Activated CD8-positive, alpha-beta T cell treated with anti-CD3 and anti-CD28 coated beads for 36 hours (primary cell): ENCODE results near the gene ANKFY1. TPM values are rescaled to one million over a fixed set of nuclear protein-coding genes. Genes with fewer than 3 reads are reported as not detected.

Experiments used
- ATAC-seq: fragments of 200-7000 bp; cut with Tn5 transposase; one replicate; pipeline ENCODE4 v1.10.0; 2021; ENCODE audit warnings: mild to moderate bottlenecking, moderate library complexity
- CTCF ChIA-PET: fragments of 350-600 bp; sonication (Branson Sonifier 250); formaldehyde crosslinking; loops from one replicate; lab custom pipeline; 2021; ENCODE audit warnings: antibody characterized with exemption; lab: Charles Lee
- POLR2A ChIA-PET: fragments of 350-600 bp; sonication (Branson Sonifier 250); formaldehyde crosslinking; loops from one replicate; lab custom pipeline; 2021; ENCODE audit warnings: antibody characterized with exemption; lab: Charles Lee
- DNase-seq: peaks from one replicate; pipeline ENCODE4 v3.0.0-alpha.2; 2020
- H3K27ac Mint-ChIP-seq: one replicate; pipeline ENCODE4 v1.8.0; 2021; ENCODE audit warnings: mild to moderate bottlenecking, mixed read lengths
- H3K27me3 Mint-ChIP-seq: one replicate; pipeline ENCODE4 v1.8.0; 2021; ENCODE audit warnings: mixed read lengths
- H3K36me3 Mint-ChIP-seq: one replicate; pipeline ENCODE4 v1.8.0; 2021; ENCODE audit warnings: low read depth, mixed read lengths
- H3K4me1 Mint-ChIP-seq: one replicate; pipeline ENCODE4 v1.8.0; 2021; ENCODE audit warnings: low read depth, mixed read lengths
- H3K4me3 Mint-ChIP-seq: one replicate; pipeline ENCODE4 v1.8.0; 2021; ENCODE audit warnings: mild to moderate bottlenecking, moderate library complexity, mixed read lengths
- H3K9me3 Mint-ChIP-seq: one replicate; pipeline ENCODE4 v1.8.0; 2021; ENCODE audit warnings: mixed read lengths
- intact Hi-C: fragments of 100-400 bp; cut with micrococcal nuclease; formaldehyde crosslinking; loops from one replicate; pipeline ENCODE4 v1.10.0; 2022
- total RNA-seq, 2 experiments: library from RNA; stranded (reverse); gene quantifications; one replicate each; pipeline ENCODE4 v1.2.3, GENCODE V29; 2021
- TF ChIP-seq, protein P1 (sequence below): fragments of 200-600 bp; IDR thresholded peaks from one replicate; pipeline ENCODE4 v1.8.0; 2022; ENCODE audit warnings: antibody characterized with exemption, mild to moderate bottlenecking

The ANKFY1 gene
- total RNA-seq, 2 experiments from 2014 or later, result 46.3 to 46.8 TPM

DNA sequence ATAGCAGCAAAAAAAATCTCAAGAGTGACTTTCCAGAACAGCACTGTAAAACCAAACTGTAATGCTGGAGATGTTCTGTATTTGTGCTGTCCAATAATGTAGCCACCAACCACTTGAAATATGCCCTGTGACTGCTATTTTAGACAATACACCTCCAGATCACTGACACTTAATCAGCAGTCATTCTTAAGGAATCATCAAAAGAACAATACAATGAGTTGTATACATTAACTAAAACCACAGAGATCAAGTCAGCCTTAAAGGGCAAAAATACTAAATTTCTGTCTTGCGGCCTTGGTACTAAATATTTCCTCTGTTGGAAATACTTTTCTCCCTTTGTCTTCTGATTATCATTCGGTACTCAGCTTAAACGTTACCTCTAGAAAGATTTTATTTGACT is 33.6 kb upstream of the ANKFY1 start:
- no peak overlapping the region for H3K4me3 Mint-ChIP-seq
- H3K27ac Mint-ChIP-seq, result no peak overlapping the region
- peaks cover 8% of the 10 kb centered on the region for H3K4me1 Mint-ChIP-seq
- no peaks in the 10 kb centered on the region for H3K9me3 Mint-ChIP-seq
- TF ChIP-seq, protein P1, sequence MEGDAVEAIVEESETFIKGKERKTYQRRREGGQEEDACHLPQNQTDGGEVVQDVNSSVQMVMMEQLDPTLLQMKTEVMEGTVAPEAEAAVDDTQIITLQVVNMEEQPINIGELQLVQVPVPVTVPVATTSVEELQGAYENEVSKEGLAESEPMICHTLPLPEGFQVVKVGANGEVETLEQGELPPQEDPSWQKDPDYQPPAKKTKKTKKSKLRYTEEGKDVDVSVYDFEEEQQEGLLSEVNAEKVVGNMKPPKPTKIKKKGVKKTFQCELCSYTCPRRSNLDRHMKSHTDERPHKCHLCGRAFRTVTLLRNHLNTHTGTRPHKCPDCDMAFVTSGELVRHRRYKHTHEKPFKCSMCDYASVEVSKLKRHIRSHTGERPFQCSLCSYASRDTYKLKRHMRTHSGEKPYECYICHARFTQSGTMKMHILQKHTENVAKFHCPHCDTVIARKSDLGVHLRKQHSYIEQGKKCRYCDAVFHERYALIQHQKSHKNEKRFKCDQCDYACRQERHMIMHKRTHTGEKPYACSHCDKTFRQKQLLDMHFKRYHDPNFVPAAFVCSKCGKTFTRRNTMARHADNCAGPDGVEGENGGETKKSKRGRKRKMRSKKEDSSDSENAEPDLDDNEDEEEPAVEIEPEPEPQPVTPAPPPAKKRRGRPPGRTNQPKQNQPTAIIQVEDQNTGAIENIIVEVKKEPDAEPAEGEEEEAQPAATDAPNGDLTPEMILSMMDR, result no peak
- no peaks in the 10 kb centered on the region for H3K27me3 Mint-ChIP-seq
- no peak for DNase-seq
- CTCF ChIA-PET, result interaction anchor here (1.0 to 1.4 kb wide), 6 partner anchors 19 to 116 kb away, joined by 3 to 4 read pairs (median 3); no protein-coding TSS in a partner anchor
- intact Hi-C loops, result no loop called here
- POLR2A ChIA-PET, result no interaction called here
- H3K36me3 Mint-ChIP-seq, result peaks cover 9% of the 10 kb centered on the region
- no peak for ATAC-seq

DNA sequence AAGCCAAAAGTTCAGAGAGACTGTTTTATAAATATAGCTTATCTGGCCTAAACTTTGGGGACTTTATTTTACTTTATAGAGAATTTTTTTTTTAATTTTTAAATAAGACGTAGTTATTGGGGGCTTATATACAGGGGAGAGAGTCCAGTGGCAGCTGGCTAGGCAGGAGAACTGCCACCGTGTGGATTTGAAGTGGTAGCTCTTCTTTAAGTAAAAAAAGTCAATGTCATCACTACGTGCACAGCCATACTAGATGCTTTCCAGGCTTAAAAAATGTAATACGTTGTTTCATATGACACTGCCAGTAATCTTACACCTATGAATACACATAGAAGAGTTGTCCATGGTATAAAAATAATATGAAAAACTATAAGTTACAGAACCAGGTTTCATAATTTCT is 31.9 kb upstream of the ANKFY1 start:
- no peaks in the 10 kb centered on the region for H3K9me3 Mint-ChIP-seq
- CTCF ChIA-PET, result interaction anchor here (0.8 to 1.5 kb wide), 5 partner anchors 8 to 126 kb away, joined by 3 to 5 read pairs (median 3); no protein-coding TSS in a partner anchor
- no peak overlapping the region for H3K4me3 Mint-ChIP-seq
- TF ChIP-seq, protein P1, result no peak
- no peak for DNase-seq
- intact Hi-C loops, result no loop called here
- peaks cover 5% of the 10 kb centered on the region for H3K4me1 Mint-ChIP-seq
- H3K36me3 Mint-ChIP-seq, result peaks cover 3% of the 10 kb centered on the region
- no peak for ATAC-seq
- H3K27me3 Mint-ChIP-seq, result no peaks in the 10 kb centered on the region
- POLR2A ChIA-PET, result no interaction called here
- H3K27ac Mint-ChIP-seq, result no peak overlapping the region

DNA sequence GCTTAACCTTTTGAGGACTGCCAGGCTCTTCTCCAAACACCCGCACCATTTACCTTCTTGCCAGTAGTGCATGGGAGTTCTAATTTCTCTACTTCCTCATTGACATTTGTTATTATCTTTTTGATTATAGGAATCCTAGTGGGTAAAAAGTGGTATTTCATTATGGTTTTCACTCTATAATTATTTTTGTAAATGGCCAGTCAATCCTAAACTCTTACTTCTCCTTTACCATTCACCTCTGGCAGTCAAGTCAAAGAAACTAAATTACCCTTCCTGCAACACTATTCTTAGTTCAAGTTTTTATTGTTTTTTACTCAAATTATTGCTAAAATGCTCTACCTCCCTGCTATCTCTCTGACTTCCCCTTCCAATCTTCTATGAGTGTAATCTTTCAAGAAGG is 29.8 kb upstream of the ANKFY1 start:
- intact Hi-C loops, result no loop called here
- ChIA-PET CTCF (interaction anchor here (0.9 to 2.9 kb wide), 3 partner anchors 10 to 78 kb away, joined by 3 to 12 read pairs (median 6); no protein-coding TSS in a partner anchor), POLR2A (interaction anchor here (0.8 kb wide), 1 partner anchor 13 kb away, joined by 3 read pairs; no protein-coding TSS in a partner anchor)
- H3K27ac Mint-ChIP-seq, result no peak overlapping the region
- no peaks in the 10 kb centered on the region for H3K9me3 Mint-ChIP-seq
- peaks cover 4% of the 10 kb centered on the region for H3K36me3 Mint-ChIP-seq
- ATAC-seq, result no peak
- no peak for DNase-seq
- TF ChIP-seq, protein P1, result no peak
- H3K27me3 Mint-ChIP-seq, result no peaks in the 10 kb centered on the region
- H3K4me3 Mint-ChIP-seq, result no peak overlapping the region
- H3K4me1 Mint-ChIP-seq, result peaks cover 5% of the 10 kb centered on the region

DNA sequence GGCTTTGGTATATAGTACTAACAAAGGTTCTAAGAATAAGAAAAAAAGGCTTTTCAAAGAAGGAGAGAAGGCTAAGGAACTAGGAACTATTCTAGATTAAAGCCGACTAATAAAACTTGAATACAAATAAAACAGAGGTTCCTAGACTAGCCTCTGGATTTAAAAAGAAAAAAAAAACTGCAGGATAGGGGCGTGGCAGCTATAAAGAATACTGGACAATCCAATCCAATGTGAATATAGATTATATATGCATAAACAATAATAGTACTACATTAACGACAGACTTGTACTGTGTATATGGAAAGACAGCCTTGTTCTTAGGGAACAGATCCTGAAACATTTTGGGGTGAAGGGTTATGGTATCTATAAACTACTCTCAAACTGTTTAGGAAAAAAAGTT is 23.9 kb upstream of the ANKFY1 start:
- ATAC-seq (no peak), DNase-seq (no peak)
- TF ChIP-seq, protein P1, result no peak
- POLR2A ChIA-PET, result no interaction called here
- no peaks in the 10 kb centered on the region for H3K4me1 Mint-ChIP-seq
- H3K27ac Mint-ChIP-seq, result no peak overlapping the region
- peaks cover 10% of the 10 kb centered on the region for H3K36me3 Mint-ChIP-seq
- H3K27me3 Mint-ChIP-seq, result no peaks in the 10 kb centered on the region
- no peaks in the 10 kb centered on the region for H3K9me3 Mint-ChIP-seq
- intact Hi-C loops, result no loop called here
- no peak overlapping the region for H3K4me3 Mint-ChIP-seq
- CTCF ChIA-PET, result no interaction called here

DNA sequence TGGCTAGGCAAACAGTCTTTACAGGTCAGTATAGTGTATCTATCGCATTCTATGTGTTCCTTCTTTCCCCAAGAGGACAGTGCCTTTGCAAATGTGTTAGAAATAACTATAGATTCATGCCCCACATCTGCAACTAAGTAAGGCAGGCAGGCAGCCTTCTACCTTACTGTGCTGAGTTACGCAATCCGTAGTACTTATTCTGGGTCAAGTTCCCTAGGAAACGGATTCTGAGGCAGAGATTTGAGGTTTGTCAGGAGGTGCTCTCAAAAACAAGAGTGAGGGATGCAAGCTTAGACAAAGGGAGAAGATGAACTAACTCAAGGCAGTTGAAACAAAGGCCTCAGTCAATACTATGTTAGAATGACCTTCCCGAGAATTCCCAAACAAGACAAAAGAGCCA is 12.7 kb upstream of the ANKFY1 start:
- peak overlapping the region; percentile 36 for H3K27ac Mint-ChIP-seq
- peaks cover 16% of the 10 kb centered on the region for H3K36me3 Mint-ChIP-seq
- TF ChIP-seq, protein P1, result no peak
- POLR2A ChIA-PET, result interaction anchor here (0.6 kb wide), 1 partner anchor 107 kb away, joined by 3 read pairs; no protein-coding TSS in a partner anchor
- intact Hi-C loops, result no loop called here
- ATAC-seq, result no peak
- no peak overlapping the region for H3K4me3 Mint-ChIP-seq
- H3K4me1 Mint-ChIP-seq, result no peaks in the 10 kb centered on the region
- H3K9me3 Mint-ChIP-seq, result no peaks in the 10 kb centered on the region
- CTCF ChIA-PET, result no interaction called here
- DNase-seq, result no peak
- H3K27me3 Mint-ChIP-seq, result no peaks in the 10 kb centered on the region
